ENCODE data around the gene ZFAND2A.

The ZFAND2A gene

GRCh38 chr7:1110358-1110757 lies 49.6 kb downstream of the ZFAND2A start:
- DNase-seq, result no peak

DNA sequence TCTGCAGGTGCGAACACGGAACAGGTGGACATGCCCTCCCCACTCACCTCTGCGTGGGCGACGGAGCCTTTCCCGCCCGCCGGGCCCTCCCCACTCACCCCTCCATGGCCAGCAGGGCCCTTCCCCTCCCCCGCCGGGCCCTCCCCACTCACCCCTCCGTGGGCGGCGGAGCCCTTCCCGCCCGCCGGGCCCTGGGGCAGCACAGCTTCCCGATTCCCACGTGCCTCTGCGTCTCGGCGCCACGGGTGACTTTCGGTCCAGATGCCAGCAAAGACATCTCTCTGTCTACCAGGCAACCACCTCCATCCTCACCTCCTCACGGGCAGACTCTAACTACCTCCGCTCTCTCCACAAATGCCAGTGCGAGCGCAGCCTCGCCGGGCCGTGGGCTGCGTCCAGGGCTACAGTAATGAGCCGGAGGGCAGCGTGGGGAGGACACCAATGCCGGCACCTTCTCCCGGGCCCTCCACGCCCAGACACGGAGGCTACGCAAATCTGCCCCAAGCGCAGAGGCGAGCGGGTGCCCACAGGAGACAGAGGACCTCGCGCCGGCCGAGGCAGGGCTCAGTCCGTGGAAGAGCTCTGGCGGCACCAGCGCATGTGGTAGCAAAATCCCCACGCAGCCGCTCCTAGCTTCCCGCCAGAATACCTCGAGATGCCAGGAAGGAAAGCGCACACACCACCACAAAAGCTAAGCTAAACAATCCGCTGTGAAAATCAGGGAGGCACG lies 50.2 kb downstream of the ZFAND2A start:
- DNase-seq, result no peak

GRCh38 chr7:1108264-1108920 lies 51.6 kb downstream of the ZFAND2A start:
- DNase-seq, result no peak

- DNase-seq, result no peak
Measured at GRCh38 chr7:1106793-1107421, 53.1 kb downstream of the ZFAND2A start.

DNA sequence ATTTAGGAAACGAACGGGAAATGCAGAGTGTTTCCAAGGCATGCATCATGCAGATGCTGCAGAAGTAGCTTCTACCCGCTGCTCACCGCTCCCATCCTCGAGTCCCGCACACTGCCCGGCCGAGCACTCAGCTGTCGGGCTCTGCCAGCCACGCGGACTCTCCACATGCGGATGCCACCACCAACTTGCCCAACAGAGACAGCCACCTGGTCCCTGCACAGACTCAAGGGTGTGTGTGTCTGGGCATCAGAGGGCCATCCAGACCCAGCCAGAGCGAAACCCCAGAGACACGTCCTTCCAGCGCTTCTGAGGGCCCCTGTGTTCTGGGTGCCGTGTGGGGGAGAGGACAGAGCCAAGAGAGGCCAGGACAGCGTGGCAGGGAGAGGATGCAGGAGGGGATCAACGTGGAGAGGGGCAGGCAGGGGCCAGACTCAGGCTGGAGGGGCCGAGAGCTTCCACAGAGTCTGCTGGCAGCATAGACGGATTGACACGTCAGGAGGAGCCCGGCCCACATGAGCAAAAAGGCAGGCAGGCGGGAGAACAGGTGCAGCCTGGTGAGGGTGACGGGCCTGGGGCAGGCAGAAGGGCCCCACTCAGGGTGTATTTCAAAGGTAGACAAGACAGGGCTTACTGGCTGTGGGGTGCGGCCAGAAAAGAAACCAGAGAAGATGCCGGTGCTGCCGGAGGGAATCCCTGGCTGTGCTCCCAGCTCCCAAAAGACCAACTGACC lies 53.8 kb downstream of the ZFAND2A start:
- DNase-seq, result no peak

- DNase-seq, result no peak
Measured at GRCh38 chr7:1105189-1105588, 54.8 kb downstream of the ZFAND2A start.

DNA sequence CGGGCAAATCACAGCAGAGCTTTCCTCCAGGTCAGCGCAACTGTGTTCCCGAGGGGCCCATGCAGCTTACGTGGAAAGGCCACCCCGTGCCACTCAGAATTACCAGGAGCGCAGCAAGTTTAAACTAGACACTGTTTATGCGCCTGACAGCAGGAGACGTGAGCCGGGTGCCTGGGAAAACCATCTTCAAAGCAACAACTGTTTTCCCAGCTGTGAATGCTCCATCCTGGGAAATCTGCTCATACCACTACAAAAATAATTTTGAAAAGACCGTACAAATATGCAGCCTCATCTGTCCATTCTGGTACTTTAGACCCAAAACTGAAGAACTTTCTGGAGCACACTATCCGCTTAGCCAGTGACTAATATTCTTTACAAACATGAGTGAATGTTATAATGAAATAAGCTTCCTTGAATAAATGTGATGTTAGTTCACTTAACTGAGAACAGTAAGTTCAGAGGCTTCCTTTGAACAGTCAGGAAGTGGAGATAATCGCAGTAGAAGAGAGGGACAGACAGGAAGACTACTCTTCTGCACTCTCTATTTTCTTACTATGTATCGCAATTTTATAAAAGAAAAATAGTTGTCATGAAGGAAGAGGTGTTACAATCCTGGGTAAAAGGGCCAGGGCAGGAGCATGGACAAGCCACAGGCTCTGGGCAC lies 55.3 kb downstream of the ZFAND2A start:
- DNase-seq, result no peak

DNA sequence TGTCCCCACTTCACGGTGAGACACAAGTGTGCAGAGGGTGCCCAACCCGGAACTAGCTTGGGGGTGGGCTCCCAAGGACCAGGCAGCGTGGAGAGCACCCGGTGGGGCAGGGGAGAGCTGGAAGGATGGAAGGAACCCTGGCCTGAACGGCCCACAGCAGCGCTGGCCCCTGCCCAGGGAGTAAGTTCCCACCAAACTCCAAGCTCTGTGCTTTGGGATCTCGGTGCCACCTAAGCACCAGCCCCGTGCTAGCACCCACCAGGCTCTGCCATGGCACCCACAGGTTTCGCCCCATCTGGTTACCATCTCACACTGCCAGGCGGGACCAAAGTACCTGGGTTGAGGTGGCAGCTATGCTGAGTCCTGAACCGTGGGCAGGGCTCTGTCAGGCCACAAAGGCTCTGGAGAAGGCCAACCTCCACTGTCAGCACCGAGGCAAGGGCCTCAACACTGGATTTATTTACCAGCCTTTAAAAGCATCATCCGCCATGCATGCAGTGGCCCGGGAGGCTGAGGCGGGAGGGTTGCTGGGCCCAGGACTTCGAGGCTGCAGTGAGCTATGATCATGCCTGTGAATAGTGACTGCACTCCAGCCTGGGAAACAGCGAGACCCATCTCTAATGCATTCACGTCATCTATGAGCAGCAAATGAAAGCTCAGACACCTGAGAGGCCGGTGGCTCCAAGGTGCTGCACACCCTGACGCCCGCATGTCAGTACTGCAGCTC lies 56.0 kb downstream of the ZFAND2A start:
- no peak for DNase-seq

DNA sequence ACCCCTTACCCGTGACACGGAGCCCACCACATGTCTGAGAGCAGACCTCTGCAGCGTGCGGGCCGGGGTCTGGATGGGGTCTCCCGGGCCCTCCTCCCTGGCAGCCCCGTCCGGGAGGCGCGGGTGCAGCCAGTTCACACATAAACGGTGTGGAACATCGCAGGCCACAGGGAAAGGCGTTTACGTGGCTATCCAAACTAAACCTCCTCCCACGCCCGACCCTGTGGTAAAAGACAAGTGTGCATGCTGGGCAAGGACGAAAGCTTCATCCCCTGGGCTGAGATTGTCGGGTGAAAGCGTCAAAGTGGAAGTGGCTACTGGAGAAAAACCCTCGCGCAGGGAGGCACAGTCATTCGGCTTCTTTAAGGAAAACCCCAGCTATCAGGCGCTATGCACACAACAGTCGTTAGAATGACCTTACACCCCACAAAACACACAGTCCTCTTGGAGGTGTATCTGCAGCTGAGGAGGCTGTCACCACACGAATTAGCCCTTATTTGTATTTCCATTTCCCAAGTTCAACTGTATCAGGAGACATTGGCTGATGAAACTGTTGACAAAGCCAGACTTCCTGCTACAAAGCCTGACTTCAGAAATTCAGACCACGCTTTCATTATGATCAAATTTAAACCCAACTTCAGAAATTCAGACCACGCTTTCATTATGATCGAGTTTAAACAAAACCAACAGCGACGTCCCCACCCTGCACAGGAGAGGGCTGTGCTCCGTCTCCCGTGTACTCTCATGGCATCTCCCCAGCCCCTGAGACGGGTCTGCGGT lies 56.8 kb downstream of the ZFAND2A start:
- DNase-seq, result no peak

Data from amygdala (tissue), 56 donors.